HPDE6-E6E7 (cell line): ENCODE results near the gene NTN3.

Experiments
- DNase-seq: peaks from one replicate; pipeline ENCODE4 v3.0.0; 2011; ENCODE audit warnings: missing footprints; ENCODE audit errors: extremely low spot score

The NTN3 gene

DNA sequence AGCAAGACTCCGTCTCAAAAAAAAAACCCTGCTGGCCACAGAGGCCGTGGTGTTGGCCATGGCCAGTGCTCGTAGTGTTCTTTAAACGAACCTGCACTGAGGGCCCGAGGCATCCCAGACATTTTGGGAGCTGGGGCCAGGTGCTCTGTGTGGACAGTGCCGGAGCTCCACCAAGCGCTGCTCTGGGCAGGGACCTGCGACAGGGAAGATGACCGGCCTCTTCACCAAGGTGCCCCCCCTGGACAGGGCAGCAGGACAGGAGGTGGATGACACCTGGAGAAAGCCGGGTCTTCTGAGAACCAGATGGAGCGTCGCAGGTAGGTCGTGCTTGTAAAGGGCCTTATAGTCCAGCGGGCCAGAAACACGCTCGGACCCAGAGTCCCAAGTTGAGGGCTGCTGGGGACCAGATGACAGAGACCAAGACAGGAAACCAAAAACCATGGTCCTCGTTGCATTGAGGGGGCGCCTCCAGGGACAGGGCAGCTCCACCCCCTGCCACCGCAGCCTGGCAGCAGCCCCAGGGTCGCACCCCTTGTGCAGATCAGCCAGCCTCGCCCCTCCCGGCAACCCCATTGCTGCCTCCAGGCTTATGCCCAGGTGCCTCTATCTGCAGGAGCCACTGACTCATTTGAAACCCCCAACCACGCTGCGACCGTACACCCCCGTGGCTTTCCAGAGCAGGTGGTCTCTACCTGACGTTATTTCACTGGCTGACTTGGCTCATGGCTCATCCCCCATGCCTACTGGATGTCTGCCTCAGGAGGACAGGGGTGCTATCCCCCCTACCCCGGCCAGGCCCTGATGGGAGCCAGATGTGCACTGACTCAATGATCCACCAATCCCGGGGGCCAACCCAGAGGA is 4.2 kb upstream of the NTN3 start:
- DNase-seq = no peak

DNA sequence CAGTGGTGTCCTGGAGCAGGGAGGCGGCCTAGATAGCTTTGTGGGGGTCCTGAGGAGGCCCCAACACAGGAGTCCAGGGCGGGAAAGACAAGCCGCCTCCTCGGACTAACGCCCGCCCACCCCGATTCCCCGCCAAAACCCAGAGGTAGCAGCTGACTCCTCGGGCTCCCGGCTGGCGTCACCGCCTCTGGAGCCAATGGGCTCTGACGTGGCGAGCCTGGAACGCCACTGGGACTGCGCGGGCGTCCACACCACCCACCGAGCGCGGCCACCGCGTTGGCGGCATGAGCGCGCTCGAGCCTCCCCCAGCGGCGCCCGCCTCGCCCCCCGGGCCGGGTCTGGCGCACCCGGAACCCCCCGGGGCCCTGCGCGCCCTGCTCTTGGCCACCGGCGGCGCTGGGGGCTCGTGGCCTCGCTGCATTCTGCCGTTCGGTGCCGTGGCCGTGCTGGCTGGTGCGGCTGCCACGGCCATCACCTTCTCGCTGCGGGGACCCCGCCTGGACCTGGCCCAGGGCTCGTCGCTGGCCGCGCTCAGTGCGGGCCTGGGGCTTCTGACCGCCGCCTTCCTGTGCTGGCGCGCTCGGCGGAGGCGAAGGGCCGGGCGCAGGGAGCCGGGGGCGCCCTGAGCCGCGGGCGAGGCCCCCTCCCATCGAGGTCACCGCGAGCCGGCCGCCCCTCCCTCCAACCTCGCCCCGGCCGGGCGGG is 3.4 kb upstream of the NTN3 start:
- DNase-seq = peak; percentile 77

- DNase-seq = peak; percentile 69
Measured at GRCh38 chr16:2468233-2468724, 2.8 kb upstream of the NTN3 start.

DNA sequence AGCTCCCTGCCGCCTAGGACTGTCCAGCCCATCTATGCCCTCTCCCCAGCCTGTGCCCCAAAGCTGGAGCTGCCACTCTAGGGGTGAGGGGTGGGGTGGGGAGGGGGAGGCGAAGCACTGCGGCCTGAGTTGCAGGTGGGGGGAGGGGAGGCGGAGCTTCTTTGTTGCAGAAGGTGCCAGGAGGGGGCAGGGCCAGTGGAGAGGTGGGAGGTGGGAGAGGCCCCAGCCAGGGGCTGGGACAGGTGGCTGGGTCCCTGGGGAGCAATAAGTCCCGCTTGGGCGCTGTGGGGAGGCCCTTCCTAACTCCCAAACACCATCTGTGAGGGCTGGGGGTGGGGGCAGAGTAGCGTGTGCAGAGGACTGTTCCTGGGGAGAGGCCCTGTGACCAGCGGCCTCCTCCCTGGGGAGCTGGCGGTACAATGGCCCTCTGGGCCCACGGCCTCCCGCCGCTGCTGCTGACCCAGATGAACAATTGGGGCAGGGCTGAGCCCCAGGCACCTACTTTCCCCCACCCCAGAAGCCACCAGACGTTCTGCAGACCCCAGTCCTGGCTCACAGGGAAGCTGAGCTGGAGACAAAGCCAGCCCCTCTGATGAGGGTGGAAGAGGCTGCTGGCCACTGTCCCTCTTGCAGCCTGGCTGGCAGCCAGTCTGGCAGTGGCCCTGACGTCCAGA is 2.2 kb upstream of the NTN3 start:
- no peak for DNase-seq

DNA sequence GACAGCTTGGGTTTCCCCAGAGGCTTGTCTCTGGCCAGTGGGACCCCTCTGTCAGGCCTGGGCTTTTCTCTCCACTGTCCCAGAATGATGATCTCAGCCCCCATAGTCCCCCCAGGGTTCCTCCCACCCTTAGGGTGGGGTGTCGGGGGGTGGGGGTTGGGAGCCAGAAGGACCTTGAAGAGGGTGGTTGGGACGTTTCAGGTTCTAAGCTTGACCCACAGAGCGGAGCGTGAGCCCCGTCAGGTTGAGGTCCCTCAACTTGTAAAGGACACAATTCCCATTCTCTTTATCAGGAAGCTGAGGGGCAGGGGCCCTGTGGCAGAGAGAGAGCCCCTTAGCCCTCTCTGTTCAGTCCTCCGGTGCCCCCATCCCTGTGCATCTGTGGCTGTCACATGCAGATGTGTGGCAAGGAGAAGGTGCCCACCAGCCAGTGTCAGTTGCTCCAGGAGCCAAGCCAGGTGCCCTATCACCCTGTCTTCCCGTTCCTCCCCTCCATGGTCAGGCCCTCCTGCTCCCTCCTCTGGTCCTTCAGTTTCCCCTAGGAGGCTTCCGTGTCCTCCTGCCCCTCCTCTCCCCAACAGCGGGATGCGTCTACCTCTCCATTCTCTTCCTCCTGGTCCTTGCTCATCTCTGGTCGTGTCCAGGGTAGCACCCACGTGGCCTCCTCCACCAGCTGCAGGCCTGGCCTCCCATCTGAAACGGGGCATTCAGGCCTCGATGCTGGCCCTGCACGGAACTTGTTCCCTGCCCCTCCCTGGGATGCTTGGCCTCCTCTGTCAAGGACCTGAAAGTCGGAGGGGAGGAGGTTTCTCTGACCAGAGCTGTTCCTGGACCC is 1.5 kb upstream of the NTN3 start:
- DNase-seq = no peak

- no peak for DNase-seq
Measured at GRCh38 chr16:2470234-2470601, 879 bp upstream of the NTN3 start.

GRCh38 chr16:2470603-2471015 is 488 bp upstream of the NTN3 start:
- no peak for DNase-seq

DNA sequence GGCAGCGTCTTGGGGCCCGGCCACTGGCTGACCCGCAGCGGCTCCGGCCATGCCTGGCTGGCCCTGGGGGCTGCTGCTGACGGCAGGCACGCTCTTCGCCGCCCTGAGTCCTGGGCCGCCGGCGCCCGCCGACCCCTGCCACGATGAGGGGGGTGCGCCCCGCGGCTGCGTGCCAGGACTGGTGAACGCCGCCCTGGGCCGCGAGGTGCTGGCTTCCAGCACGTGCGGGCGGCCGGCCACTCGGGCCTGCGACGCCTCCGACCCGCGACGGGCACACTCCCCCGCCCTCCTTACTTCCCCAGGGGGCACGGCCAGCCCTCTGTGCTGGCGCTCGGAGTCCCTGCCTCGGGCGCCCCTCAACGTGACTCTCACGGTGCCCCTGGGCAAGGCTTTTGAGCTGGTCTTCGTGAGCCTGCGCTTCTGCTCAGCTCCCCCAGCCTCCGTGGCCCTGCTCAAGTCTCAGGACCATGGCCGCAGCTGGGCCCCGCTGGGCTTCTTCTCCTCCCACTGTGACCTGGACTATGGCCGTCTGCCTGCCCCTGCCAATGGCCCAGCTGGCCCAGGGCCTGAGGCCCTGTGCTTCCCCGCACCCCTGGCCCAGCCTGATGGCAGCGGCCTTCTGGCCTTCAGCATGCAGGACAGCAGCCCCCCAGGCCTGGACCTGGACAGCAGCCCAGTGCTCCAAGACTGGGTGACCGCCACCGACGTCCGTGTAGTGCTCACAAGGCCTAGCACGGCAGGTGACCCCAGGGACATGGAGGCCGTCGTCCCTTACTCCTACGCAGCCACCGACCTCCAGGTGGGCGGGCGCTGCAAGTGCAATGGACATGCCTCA is 773 bp downstream of the NTN3 start:
- DNase-seq = no peak

DNA sequence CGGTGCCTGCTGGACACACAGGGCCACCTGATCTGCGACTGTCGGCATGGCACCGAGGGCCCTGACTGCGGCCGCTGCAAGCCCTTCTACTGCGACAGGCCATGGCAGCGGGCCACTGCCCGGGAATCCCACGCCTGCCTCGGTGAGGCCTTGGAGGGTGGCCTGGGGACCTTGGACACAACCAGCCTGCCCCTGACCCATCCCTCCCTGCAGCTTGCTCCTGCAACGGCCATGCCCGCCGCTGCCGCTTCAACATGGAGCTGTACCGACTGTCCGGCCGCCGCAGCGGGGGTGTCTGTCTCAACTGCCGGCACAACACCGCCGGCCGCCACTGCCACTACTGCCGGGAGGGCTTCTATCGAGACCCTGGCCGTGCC is 1.4 kb downstream of the NTN3 start:
- DNase-seq = no peak

DNA sequence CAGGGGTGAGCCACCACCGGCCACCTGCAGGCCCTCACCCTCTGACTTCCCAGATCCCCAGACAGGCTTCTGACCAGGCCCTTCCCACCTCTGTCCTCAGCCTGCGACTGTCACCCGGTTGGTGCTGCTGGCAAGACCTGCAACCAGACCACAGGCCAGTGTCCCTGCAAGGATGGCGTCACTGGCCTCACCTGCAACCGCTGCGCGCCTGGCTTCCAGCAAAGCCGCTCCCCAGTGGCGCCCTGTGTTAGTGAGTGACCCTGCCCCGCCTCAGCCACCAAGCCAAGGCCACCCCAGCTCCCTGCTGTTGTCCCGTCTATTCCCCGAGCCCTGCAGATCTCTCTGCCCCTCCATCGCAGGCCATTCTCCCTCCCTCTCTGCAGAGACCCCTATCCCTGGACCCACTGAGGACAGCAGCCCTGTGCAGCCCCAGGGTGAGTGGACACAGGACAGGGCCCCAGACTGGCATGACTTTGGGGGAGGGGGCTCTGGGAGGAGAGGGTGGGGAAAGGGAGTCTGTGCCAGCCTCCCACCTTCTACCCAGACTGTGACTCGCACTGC is 1.9 kb downstream of the NTN3 start:
- no peak for DNase-seq

DNA sequence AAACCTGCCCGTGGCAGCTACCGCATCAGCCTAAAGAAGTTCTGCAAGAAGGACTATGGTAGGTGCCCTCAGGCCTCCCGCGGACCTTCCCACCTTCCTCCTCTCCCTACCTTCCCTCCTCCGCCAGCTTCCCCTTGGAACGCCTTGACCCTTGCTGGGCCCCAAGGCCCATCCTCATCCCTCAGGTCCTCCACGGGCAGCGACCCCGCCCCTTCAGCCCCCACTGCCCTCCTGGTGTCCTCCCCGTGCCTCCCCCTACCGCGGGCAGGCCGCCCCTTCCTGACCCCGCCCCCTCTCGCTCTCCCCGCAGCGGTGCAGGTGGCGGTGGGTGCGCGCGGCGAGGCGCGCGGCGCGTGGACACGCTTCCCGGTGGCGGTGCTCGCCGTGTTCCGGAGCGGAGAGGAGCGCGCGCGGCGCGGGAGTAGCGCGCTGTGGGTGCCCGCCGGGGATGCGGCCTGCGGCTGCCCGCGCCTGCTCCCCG is 2.4 kb downstream of the NTN3 start:
- DNase-seq = no peak

DNA sequence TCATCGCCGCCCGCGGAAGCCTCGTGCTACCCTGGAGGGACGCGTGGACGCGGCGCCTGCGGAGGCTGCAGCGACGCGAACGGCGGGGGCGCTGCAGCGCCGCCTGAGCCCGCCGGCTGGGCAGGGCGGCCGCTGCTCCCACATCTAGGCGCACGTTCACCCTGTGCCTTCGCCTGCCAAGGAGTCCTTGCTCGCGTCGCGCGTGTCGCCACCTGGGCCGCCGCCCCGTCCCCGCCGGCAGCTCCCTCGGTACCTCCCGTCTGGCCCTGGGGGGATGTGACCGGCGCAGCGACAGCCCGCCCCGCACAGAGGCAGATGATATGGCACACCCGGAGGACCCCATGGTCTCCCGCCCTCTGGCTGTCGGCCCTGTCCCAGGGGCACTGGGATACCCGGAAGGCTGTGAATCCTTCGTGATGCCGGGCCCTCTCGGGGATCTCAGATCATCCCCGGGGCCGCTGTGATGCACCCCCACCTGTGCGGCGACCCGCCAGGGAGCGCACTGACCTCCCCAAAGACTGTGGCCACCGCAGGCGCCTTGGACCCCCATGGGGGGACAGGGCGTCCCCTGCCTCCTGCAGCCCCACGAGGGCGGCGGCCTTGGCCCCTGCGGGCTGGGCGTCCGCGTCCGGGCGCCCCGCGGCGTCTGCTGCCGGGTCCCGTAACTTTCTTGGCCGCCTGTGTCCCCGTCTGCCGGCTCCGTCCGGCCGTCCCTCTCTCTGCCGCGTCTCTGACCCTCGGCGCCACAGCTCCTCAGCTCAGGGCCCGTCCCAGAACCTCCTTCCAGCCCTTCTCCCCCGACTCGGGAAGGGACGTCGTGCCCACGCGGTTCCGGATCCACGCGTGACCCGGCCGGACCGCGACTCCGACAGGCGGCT is 3.1 kb downstream of the NTN3 start:
- DNase-seq = peak; percentile 50

GRCh38 chr16:2474877-2475412 is 3.8 kb downstream of the NTN3 start, which contains the start of gene TBC1D24:
TBC1D24 (plus strand) TSS chr16:2475127; CDS start chr16:2496149, 21,022 bp downstream.
- peak; percentile 96 for DNase-seq

DNA sequence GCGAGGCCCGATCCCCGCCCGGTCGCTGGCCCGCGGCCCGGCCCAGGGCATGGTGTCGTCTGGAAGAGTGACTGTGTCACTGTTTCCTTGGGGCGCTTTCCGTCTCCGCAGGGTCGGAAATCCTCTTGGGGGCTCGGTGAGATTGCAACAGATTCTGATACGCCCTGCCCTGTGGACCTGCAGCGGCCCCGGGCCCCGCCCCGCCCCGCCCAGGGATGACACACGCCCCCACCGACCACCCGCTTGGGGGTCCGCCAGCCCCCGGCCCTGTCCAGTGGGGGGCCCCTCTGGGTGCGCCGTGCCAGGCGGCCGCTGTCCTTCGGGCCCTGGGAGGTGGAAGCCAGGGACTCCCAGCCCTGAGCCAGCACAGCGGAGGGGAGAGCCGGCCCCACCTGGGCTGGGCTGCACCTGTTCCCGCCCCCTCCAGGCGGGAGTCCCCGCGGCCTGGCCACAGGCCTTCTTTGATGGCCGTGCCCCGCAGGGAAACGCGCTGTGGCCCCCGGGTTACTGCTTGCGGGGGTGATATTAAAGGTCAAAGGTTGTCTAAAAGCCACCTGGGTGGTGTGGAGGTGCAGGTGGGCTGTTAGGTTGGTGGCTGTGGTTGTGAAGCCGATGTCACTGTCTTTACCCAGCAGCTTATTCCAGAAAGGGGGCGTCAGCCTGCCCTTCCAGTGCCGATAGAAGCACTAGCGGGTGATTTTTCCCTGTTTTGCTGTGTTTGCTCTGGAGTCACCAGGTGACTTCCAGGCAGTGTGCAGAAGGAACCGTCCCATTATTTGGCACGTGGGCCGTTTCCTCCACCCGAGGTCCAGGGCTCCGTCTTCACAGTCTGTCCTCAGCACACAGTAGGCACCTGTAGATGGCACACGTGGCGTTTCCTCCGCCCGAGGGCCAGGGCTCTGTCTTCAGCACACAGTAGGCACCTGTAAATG is 4.6 kb downstream of the NTN3 start:
- DNase-seq = no peak

DNA sequence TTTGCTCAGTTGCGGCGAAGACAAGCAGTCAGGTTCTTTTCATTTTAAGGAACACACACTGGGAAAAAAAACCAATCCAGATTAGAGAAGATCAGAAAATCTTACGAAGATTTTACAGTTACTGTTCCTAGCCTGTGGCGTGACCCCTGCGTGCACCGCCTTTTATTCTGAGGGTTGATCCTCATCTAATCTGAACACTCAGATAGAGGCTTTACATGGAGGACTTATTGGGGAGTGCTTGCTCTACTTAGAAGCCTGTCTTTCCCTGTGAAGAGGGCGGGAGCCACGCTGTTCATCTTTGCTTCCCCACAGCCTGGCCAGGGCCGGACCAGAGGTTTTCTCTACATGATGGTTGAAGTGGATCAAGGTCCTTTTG is 5.2 kb downstream of the NTN3 start:
- DNase-seq = no peak

DNA sequence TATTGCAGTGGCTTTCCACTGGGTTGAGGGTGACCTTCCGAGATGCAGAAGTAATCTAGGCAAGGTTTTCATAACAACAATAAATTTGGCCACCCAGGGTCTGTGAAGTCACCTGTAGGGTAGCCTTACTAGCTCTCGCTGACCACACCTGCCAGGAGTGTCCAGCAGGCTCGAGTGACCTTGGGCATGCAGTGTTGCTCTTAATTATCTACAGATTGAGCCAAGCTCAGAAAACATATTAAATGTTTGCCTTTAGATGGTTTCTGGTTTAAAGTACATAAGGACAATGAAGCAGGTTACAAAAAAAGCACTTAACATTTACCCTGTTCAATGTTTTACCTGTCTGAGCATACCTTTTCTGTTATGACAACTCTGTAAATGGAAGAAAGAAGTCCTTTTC is 5.6 kb downstream of the NTN3 start:
- DNase-seq = no peak

DNA sequence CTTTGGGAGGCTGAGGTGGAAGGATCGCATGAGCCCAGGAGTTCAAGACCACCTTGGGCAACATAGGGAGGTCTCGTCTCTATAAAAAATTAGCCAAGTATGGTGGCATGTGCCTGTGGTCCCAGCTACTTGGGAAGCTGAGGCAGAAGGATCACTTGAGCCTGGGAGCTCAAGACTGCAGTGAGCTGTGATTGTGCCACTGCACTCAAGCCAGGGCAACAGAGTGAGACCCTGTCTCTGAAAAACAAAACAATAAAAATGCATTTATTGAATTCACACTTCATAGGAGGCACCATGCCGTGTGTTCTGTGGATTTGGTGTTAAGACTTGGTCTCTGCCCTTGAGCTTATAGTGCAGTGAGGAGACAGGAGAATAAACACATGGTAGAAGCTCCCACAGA is 6.2 kb downstream of the NTN3 start:
- no peak for DNase-seq

DNA sequence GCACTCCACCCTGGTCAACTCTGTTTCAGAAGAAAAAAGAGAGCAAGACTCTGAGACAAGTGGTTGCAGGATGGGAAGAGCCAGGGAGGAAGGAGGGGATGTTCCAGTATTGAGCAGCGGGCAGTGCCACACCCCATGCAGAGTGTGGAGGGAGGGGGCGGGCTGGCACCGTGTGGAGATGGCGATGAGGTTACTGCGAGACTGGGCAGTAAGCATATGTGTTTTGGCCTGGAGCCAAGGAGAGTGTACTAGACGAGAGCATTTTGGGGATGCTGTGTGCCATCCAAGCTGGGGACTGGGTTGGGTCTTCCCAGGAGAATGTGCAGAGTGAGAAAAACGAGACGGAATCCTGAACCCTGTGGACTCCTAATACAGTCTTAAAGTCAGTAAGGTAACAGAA is 7.2 kb downstream of the NTN3 start:
- DNase-seq = no peak
